ENCODE measurements around the gene LRRC10.

The LRRC10 gene

DNA sequence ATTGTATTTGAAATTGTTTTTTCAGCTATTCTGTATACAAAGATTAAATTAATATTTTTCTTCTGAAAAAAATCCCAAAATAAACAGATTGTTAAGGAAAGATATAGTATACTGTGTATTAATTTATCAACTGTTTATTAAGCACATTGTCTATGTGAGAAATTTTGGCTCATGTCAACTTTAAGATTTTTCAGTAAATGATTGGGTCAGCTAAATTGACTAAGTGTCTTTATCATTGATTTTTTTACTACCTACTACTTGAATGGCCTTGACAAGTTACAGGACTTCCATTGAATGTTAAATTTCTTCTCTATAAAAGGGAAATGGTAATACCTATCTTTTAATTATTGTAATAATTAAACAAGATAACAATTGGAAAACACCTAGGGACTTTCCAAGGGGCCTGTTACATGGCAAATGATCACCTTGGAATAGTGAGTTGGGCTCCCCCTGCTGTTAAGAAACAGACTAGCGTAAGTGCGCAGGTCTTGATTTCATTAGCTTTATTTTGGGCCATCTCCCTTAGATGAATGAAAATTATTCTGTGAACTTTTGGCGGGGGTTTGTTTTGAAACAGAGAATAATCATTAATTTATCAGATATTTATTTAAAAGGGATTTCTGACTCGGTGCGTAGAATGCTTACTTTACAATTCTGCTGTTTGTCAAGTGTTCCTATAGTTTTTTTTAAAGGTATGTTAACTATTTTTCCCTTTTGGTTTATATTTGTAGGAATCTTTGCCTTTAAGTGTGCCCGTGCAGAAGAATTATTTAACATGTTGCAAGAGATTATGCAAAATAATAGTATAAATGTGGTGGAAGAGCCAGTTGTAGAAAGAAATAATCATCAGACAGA is 39.9 kb downstream of the LRRC10 start:
- peak in 1 of 2 donors; percentile 55 for DNase-seq (ENCODE audit: low read depth in 1 of 2, low spot score in 1 of 2)

GRCh38 chr12:69570000-69570516 is 40.6 kb downstream of the LRRC10 start:
- DNase-seq (ENCODE audit: low read depth in 1 of 2, low spot score in 1 of 2): no peak

GRCh38 chr12:69569236-69569635 is 41.5 kb downstream of the LRRC10 start:
- no peak for DNase-seq (ENCODE audit: low read depth in 1 of 2, low spot score in 1 of 2)

DNA sequence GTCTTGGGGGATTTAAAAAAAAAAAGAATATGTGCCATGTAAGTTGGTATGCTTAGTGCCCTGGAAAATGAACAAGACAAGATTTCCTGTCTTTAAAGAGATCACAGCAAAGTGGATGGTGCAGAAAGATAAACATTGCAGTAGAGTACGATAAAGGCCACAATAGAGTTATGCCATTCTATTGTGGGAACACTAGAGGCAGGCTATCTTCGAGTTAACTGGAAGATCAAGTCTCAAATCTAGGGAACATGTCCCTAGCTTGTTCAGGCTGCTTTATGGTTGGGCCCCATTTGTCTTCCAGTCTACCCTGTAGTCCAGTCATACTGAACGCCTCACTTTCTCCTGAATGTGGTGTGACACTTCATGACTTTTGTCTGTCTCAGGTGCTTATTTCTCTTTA is 44.1 kb downstream of the LRRC10 start:
- DNase-seq (ENCODE audit: low read depth in 1 of 2, low spot score in 1 of 2): no peak

DNA sequence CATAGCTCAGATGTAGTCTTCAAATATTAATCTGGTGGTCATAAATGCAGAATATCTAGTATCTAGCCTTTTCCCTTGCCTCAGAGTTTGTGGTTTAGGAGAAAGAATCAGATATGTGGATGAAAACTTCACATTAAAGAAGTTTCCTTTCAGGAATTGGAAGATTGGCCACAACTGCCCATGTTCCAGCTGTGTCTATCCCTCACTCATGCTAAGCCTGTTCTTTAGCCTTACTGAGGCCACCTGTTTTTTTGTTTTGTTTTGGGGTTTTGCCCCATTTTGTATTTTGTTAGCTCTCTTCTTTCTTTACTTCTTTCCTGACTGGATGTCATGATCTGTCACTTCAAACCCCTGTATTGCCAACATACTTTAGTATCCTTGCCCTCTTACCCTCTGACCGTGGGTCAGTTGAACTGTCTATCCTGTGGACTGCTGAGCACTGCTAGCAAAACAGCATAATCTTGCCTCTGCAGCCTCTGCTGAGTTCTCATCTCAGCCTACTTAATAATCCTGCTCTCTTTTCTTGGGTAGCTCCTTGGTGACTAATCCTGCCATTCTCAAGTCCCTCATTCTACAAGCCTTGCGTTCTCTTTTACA is 47.4 kb downstream of the LRRC10 start:
- DNase-seq (ENCODE audit: low read depth in 1 of 2, low spot score in 1 of 2): no peak

Measured in activated CD4-positive, alpha-beta T cell treated with anti-CD3 and anti-CD28 coated beads, Interleukin-2, amount 50 U/mL, for 24 hours (primary cell).